Muscle of leg (tissue), 11 donors: ENCODE data around the gene RPL35. TPM values are rescaled to one million over a fixed set of nuclear protein-coding genes. Genes with fewer than 3 reads are reported as not detected.
A peak's percentile ranks its signal among the peaks of the same experiment; 100 is the strongest.

Experiments
- DNase-seq: peaks from one replicate; pipeline ENCODE4 v3.0.0; 2013
- H3K27ac ChIP-seq: one replicate; pipeline ENCODE4 v1.5.1; 2013; ENCODE audit warnings: mild to moderate bottlenecking, low read length, control low read depth
- H3K27me3 ChIP-seq: one replicate; pipeline ENCODE4 v1.6.1; 2013; ENCODE audit warnings: low read length; ENCODE audit not compliant: control insufficient read depth, insufficient read depth
- H3K36me3 ChIP-seq: one replicate; pipeline ENCODE4 v1.6.1; 2013; ENCODE audit warnings: low read length; ENCODE audit not compliant: control insufficient read depth, insufficient read depth
- H3K4me1 ChIP-seq: one replicate; pipeline ENCODE4 v1.6.1; 2013; ENCODE audit warnings: low read length; ENCODE audit not compliant: control insufficient read depth, insufficient read depth
- H3K4me3 ChIP-seq: one replicate; pipeline ENCODE4 v1.5.1; 2013; ENCODE audit warnings: low read length, control low read depth
- H3K9me3 ChIP-seq: replicated peaks from 2 replicates; pipeline ENCODE4 v1.6.1; 2013; ENCODE audit warnings: low read depth, low read length; ENCODE audit not compliant: control insufficient read depth
- WGBS: methylation state at CpG from one replicate; pipeline ENCODE4 v1.1.5; 2013; ENCODE audit warnings: missing lambda C conversion rate; ENCODE audit not compliant: insufficient coverage; 5-methylcytosine and 5-hydroxymethylcytosine counted together
- polyA plus RNA-seq, 8 donors: library from polyadenylated mRNA; unstranded; fragments of 120-200 nt; gene quantifications; one replicate each; pipeline versions ENCODE4 v1.2.1 to v1.2.3, GENCODE V29; 2013; ENCODE audit warnings: inconsistent platforms in 1 of 8, low replicate concordance in 1 of 8; ENCODE audit not compliant: insufficient read length in 8 of 8, insufficient read depth in 1 of 8
- total RNA-seq: library from RNA; stranded (reverse); fragments of 120-200 nt; gene quantifications from one replicate; pipeline ENCODE4 v1.2.4, GENCODE V29; 2013

The RPL35 gene
- total and polyA plus RNA-seq, 9 donors = 1,814 to 4,378 (median 2,147) TPM

- H3K4me1 ChIP-seq = peaks cover 5% of the 10 kb centered on the region
- H3K4me3 ChIP-seq = no peak overlapping the region
- no peaks in the 10 kb centered on the region for H3K9me3 ChIP-seq
- H3K27me3 ChIP-seq = no peaks in the 10 kb centered on the region
- peaks cover 73% of the 10 kb centered on the region for H3K36me3 ChIP-seq
- no peak for DNase-seq
- WGBS = 64% methylated on average over 7 of the region's 9 CpGs
- H3K27ac ChIP-seq = no peak overlapping the region
Measured at GRCh38 chr9:124880501-124880900, 18.7 kb upstream of the RPL35 start.

- DNase-seq = no peak
- WGBS = 61% methylated on average over 9 of the region's 10 CpGs
- Histone ChIP-seq H3K4me3 (no peak overlapping the region), H3K27me3 (no peaks in the 10 kb centered on the region), H3K9me3 (no peaks in the 10 kb centered on the region), H3K36me3 (peaks cover 73% of the 10 kb centered on the region), H3K27ac (no peak overlapping the region), H3K4me1 (peaks cover 5% of the 10 kb centered on the region)
Measured at GRCh38 chr9:124879226-124879625, 17.5 kb upstream of the RPL35 start.

- H3K9me3 ChIP-seq = no peaks in the 10 kb centered on the region
- no peaks in the 10 kb centered on the region for H3K27me3 ChIP-seq
- H3K36me3 ChIP-seq = peaks cover 80% of the 10 kb centered on the region
- WGBS = 78% methylated on average over 4 of the region's 6 CpGs
- peaks cover 5% of the 10 kb centered on the region for H3K4me1 ChIP-seq
- DNase-seq = no peak
- H3K4me3 ChIP-seq = no peak overlapping the region
- no peak overlapping the region for H3K27ac ChIP-seq
Measured at GRCh38 chr9:124878518-124878917, 16.8 kb upstream of the RPL35 start.

GRCh38 chr9:124878021-124878420 lies 16.3 kb upstream of the RPL35 start:
- no CpG with 5 or more reads among the region's 1 CpG for WGBS
- no peak overlapping the region for H3K4me3 ChIP-seq
- no peak for DNase-seq
- no peaks in the 10 kb centered on the region for H3K9me3 ChIP-seq
- H3K27me3 ChIP-seq = no peaks in the 10 kb centered on the region
- no peak overlapping the region for H3K27ac ChIP-seq
- H3K4me1 ChIP-seq = peaks cover 5% of the 10 kb centered on the region
- peaks cover 84% of the 10 kb centered on the region for H3K36me3 ChIP-seq

GRCh38 chr9:124877021-124877782 lies 15.4 kb upstream of the RPL35 start:
- DNase-seq = no peak
- H3K27ac ChIP-seq = no peak overlapping the region
- peaks cover 83% of the 10 kb centered on the region for H3K36me3 ChIP-seq
- no peaks in the 10 kb centered on the region for H3K27me3 ChIP-seq
- WGBS = 85% methylated on average over 9 of the region's 14 CpGs
- no peak overlapping the region for H3K4me3 ChIP-seq
- peaks cover 9% of the 10 kb centered on the region for H3K4me1 ChIP-seq
- no peaks in the 10 kb centered on the region for H3K9me3 ChIP-seq

GRCh38 chr9:124875501-124875900 lies 13.7 kb upstream of the RPL35 start:
- 92% methylated on average over 4 of the region's 6 CpGs for WGBS
- no peaks in the 10 kb centered on the region for H3K27me3 ChIP-seq
- H3K27ac ChIP-seq = no peak overlapping the region
- H3K9me3 ChIP-seq = no peaks in the 10 kb centered on the region
- no peak overlapping the region for H3K4me3 ChIP-seq
- DNase-seq = no peak
- peaks cover 72% of the 10 kb centered on the region for H3K36me3 ChIP-seq
- peaks cover 15% of the 10 kb centered on the region for H3K4me1 ChIP-seq

- no peak for DNase-seq
- peaks cover 58% of the 10 kb centered on the region for H3K36me3 ChIP-seq
- H3K4me3 ChIP-seq = no peak overlapping the region
- H3K27me3 ChIP-seq = no peaks in the 10 kb centered on the region
- peaks cover 24% of the 10 kb centered on the region for H3K4me1 ChIP-seq
- H3K27ac ChIP-seq = no peak overlapping the region
- no peaks in the 10 kb centered on the region for H3K9me3 ChIP-seq
- 97% methylated on average over 7 of the region's 14 CpGs for WGBS
Measured at GRCh38 chr9:124873664-124874063, 11.9 kb upstream of the RPL35 start.

- H3K4me1 ChIP-seq = peaks cover 29% of the 10 kb centered on the region
- H3K36me3 ChIP-seq = peaks cover 35% of the 10 kb centered on the region
- H3K4me3 ChIP-seq = no peak overlapping the region
- 68% methylated on average over 8 of the region's 11 CpGs for WGBS
- no peak overlapping the region for H3K27ac ChIP-seq
- no peak for DNase-seq
- H3K27me3 ChIP-seq = no peaks in the 10 kb centered on the region
- no peaks in the 10 kb centered on the region for H3K9me3 ChIP-seq
Measured at GRCh38 chr9:124871156-124871561, 9.4 kb upstream of the RPL35 start.

- Histone ChIP-seq H3K27ac (peak overlapping the region; percentile 89), H3K4me1 (peaks cover 29% of the 10 kb centered on the region), H3K27me3 (no peaks in the 10 kb centered on the region), H3K9me3 (no peaks in the 10 kb centered on the region), H3K4me3 (peak overlapping the region; percentile 99), H3K36me3 (peaks cover 31% of the 10 kb centered on the region)
- DNase-seq = no peak
- 53% methylated on average over 6 of the region's 6 CpGs for WGBS
Measured at GRCh38 chr9:124870723-124871122, 9.0 kb upstream of the RPL35 start.

GRCh38 chr9:124869986-124870560 lies 8.3 kb upstream of the RPL35 start:
- Histone ChIP-seq H3K9me3 (no peaks in the 10 kb centered on the region), H3K27me3 (no peaks in the 10 kb centered on the region), H3K4me3 (peak overlapping the region; percentile 99), H3K4me1 (peaks cover 29% of the 10 kb centered on the region), H3K36me3 (peaks cover 25% of the 10 kb centered on the region), H3K27ac (peak overlapping the region; percentile 89)
- WGBS = 6% methylated on average over 5 of the region's 12 CpGs
- no peak for DNase-seq
